ENCODE results near the gene ALG1.
"Not testable (repeated sequence)": the region's sequence is repeated elsewhere in the genome, so short reads cannot be mapped to it uniquely, and the experiment has no call there.

The ALG1 gene

DNA sequence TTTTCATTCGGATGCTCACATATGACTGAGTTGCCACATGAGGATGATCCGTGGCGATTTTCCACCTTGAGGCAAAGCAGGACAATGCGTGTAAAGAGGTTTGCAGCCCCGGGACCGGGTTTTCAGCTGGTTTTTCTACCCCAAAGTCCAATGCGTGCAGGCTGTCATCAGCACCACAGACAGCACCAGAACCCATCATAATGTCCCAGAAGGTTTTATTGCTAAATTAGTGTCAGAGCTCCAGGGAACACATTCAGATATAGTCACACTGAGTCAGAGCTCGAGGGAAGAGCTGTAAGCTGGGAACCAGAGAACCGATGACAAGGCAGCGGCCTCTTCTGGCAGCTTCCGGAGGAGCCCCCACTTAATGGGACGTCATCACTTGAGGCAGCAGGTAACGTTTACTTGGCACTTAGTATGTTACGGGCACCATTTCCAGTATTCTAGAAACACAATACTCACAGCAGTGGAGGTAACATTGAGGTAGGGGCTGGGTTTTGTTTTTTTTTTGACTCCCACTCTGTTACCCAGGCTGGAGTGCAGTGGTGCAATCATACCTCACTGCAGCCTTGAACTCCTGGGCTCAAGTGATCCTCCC, 29.0 kb upstream of the ALG1 start:
- Histone ChIP-seq H3K27ac (no peak overlapping the region), H3K4me3 (no peak overlapping the region)

DNA sequence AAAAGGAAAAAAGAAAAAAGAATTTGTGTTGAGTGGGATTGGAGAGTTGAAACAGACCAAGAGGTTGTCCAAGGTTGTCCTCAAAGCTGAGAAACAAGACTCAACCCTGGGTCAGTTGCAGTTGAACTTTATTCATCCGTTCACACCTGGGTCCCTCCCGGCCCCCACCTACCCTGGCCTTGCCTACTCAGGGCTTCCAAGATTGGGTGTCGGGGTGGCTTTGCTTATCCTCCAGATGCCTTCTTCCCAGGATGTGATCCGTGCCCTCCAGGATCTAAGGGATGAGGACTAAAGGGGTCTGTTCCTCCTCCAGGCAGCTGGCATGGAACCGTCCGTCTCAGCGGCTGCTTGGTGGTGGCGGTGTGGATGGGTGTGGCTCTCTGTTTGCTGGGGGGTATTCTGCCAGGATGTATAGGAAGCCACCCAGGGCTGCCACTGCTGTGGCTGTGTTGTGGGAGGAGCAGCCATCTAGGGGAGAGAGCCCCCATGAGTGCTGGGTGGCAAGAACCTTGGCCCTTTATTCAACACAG, 27.6 kb upstream of the ALG1 start:
- H3K27ac ChIP-seq: no peak overlapping the region

DNA sequence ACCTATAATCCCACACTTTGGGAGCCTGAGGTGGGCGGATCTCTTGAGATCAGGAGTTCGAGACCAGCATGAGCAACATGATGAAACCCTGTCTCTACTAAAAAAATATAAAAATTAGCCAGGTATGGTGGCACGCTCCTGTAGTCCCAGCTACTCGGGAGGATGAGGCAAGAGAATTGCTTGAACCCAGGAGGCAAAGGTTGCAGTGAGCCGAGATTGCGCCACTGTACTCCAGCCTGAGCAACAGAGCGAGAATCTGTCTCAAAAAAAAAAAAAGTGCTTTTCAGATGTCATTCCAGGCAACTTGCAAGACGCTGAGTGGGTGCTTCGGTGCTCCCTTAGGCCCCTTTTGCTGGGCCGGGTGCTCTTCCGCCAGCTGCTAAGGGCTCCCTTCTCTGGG, 27.1 kb upstream of the ALG1 start:
- not testable (repeated sequence) for H3K4me3 ChIP-seq, H3K27ac ChIP-seq

More for the DNA sequence above, 27.6 kb upstream of the ALG1 start:
- no peak overlapping the region for H3K4me3 ChIP-seq

DNA sequence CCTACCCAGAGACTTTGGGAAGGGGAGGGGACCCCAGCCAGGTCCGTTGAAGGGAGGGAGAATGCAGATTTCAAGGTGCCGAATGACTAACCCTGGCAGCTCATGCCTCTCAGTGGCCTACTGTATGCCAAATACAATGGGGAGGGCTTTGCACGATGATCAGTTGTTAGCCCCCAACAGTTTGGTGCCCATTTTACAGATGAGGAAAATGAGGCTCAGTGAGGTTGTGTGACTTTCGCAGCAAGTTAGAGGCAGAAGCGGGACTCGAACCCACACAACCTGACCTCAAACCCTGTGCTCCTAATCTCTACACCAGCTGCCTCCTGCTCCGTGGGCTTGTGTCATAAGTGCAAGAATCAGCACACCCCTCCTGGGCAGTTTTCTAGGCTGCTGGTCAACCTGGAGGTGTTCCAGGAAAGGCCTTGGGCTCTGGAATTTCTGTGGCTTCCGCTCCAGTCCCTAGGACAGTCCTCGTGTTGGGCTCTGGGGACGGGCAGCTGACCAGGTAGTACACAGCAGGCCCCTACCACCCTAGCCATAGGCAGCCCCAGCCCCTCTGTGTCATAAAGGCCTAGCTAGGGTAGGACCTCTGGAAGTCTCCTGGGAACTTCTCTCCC, 26.0 kb upstream of the ALG1 start:
- no peak overlapping the region for H3K4me3 ChIP-seq
- no peak overlapping the region for H3K27ac ChIP-seq

DNA sequence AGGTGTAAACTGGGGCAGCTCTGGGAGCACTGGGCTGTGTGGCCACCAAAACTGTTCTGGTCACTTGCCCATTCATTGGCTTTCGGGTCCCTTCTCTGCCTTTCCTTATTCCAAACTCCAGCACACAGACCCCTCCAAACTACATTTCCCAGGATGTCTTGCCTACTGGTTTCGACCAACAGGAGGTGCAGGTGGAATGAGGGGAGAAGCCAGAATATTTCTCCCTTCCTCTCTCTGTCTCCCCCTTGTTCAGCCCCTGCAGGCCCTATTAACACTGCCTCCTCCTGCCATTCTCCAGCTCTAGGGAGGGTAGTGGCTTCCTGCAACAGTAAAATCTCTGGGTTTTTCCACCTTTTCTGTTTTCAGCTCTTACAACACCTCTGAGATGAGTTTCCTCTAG, 24.7 kb upstream of the ALG1 start:
- Histone ChIP-seq H3K4me3 (no peak overlapping the region), H3K27ac (no peak overlapping the region)

DNA sequence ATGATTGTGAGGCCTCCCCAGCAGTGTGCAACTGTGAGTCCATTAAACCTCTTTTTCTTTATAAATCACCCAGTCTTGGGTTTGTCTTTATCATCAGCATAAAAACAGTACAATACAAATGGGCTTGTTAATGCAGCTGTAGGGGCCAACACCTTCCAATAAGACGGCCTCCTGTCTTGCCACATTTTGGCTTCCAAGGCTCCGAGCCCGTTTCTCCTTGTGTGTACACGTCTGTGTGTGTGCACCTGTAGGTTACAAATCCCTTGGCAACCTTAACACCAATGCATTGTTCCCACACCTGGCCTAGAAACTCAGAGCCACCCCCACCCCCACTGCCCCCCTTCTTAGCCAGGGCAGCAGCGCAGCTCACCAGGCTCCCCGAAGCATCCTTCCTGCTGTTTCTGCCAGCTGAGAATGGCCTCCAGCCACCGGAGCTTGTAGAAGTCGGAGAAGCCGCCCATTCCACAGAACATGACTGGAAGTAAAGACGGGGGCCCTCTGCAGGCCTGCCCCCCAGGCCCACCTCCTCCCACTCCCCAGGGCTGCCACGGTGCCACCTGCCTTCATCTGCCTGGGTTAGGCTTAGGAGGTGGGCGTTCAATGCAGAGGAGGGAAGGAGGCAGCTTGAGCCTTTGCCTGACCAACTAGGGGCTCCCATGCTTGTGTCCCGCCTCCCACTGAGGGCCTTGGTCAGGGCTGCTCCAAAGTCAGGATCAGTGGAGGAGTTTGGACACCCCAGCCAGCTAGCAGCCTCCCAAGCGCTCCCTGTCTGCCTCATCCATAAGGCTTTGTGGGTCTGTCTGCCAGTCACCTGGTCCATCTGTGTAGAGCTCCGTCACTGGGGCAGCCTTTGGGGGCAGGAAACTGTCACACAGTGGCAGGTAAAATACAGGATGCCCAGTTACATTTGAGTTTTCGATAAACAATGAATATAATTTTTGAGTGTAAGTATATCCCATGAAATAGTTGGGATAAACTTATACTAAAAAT, 16.5 kb upstream of the ALG1 start:
- H3K4me3 ChIP-seq: no peak overlapping the region
- H3K27ac ChIP-seq: no peak overlapping the region

DNA sequence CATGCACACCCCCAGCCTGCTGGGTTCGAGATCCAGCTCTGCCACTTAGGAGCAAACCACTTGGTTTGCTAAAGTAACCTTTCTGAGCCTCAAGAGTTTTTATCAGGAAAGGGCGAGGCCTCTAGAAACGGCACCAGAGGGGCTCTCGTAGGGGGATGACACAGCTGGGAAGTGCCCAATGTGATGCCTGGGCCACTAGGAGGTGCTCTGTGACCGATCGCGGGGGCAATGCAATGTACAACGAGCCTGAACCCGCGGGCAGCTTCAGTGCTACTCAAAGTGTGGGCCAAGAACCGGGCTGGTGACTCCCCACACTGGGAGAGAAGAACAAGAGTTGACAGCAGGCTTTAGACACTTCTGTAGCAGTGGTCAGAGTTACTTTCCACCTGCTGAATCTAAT, 15.3 kb upstream of the ALG1 start:
- Histone ChIP-seq H3K27ac (no peak overlapping the region), H3K4me3 (no peak overlapping the region)

DNA sequence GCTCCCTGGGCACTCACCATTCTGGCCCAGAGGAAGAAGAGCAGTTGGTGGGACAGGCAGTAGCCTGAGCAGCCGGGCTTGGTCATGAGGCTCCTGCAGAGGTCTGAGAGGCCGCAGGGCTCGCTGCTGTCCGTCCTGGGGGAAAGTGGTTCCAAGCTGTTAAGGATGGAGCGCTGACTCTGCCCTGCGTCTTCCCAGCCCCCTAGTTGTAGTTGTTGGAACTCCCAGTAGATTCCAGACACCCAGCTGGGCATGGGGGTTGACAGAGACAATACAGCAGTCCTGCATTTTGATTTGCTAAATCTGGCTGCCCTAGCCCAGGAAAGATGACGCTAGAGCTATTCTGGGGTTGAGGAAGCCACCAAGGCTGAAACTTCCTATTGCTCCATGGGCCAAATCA, 13.2 kb upstream of the ALG1 start:
- H3K27ac ChIP-seq: no peak overlapping the region
- no peak overlapping the region for H3K4me3 ChIP-seq

DNA sequence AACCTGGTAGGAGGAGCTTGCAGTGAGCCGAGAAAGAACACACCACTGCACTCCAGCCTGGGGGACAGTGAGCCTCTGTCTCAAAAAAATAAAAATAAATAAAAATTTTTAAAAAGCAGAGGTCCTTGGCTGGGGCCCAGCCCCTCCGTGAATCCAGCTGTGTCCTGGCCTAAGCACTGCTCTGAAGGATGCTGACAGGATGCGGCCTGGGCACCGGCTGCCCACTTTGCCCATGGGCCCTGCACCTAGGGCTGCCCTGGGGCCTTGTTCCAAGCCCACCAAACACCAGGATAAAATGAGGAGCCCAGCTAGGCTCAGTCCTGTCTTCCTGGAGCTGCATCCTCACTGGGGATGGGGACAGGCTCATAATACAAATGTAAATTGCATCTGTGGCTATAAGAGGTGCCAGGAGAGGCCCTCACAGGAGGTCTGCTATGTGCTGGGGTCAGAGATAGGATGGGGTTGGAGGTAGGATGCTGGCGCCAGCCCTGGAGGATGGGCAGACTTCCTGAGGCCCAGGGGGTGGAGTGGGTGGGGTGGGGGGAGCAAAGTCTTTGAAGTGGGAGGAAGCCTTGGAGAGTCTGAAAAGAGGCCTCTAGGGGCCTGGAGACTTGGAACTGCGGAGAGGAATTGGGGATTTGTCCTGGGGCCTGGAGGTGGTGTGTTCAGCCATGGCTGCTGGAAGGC, 12.1 kb upstream of the ALG1 start:
- Histone ChIP-seq H3K27ac (no peak overlapping the region), H3K4me3 (no peak overlapping the region)

DNA sequence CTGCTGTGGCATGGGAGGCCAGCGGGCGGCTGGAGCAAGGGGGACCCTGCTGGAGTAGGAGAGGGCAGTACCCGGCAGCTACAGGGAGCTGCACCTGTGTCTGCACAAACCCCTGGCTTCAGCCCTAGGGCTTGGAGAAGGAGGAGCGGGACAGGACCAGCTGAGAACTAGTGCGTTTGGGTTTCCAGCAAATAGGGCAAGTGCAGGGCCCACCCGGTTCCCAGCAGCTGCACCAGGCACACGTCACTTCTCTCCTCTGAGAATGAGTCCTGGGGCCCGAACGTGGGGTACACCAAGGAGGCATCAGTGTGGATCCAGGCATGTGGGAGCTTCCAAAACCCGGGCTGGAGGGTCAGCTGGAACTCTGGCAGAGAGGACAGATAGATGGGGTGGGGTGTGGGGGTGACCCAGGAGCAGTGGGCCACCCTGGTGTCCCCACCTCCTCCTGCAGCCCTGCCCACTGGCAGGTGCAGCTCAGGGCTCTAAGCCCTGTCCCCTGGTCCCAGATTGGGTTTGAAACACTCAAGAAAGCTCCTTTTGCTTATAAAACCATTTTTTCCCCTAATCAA, 11.5 kb upstream of the ALG1 start:
- H3K27ac ChIP-seq: no peak overlapping the region
- H3K4me3 ChIP-seq: no peak overlapping the region

DNA sequence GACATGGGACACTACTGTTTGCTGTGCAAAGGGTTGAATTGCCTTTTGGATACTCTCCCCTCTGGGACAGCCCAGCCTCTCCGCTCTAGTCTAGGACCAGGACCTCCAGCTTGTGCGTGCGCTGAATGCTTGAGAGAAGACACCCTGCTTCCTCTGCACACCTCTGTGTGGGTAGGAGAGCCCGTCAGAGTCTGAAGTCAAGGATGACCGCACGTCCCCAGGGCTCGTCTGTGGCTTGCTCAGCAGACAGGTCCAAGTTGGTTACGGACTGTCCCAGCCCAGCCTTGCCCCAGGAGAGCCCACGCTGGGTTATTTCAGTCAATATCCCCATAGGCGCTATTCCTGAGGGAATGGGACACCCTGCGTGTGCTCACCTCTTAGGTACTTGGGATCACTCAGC, 9.6 kb upstream of the ALG1 start:
- H3K27ac ChIP-seq: no peak overlapping the region
- no peak overlapping the region for H3K4me3 ChIP-seq

DNA sequence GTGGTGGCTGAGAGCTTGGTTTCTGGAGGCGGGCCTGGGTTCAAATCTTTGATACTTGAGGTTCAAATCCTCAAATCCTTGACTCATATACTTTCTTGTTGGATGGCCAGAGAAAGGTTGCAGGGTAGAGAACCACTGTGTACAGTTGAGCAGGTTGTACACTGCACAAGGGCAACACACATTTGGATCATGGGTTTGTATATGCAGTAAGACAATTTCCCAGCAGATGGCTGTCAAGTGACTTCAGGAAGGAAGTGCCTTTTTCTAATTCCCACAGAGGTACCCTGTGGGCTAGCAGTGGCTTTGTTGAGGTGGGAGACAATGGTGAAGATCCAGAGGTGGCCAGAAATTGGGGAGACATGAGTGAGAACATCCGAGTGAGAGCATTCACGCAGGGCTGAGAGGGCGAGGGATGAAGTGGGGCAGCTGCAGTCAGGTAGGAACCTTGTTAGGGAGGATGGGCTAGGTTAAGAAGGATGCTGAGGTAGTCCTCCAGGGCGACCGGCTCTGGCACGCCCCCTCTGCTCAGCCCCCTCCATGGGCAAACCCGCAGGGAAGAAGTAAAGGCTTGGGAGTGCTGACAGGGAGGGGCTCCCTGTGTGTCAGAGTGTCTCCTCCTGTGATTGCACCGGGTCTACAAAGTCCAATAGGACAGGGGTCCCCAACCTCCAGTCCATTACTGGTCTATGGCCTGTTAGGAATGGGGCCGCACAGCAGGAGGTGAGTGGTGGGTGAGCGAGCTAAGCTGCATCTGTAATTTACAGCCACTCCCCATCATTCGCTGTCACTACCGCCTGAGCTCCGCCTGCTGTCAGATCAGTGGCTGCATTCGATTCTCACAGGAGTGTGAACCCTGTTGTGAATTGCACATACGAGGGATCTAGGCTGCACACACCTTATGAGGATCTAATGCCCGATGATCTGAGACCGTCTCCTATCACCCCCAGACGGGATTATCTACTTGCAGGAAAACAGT, 8.6 kb upstream of the ALG1 start:
- Histone ChIP-seq H3K27ac (no peak overlapping the region), H3K4me3 (no peak overlapping the region)

DNA sequence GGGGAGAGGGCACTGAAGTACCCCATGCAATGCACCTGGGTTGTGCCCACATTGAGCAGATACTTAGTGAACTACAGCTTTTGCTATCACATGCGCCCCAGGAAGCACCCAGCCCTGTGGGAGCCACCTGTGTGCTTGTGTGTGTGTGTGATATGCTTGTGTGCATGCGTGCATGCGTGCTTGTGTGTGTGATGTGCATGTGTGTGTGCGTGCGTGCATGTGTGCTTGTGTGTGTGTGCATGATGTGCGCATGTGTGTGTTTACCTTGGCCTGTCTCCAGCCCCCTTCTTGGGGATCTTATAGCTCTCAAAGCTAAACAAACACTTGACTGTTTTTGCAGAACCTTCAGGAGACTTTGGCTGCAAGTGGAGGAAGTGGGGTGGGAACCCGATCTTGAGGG, 6.7 kb upstream of the ALG1 start:
- Histone ChIP-seq H3K4me3 (no peak overlapping the region), H3K27ac (no peak overlapping the region)

DNA sequence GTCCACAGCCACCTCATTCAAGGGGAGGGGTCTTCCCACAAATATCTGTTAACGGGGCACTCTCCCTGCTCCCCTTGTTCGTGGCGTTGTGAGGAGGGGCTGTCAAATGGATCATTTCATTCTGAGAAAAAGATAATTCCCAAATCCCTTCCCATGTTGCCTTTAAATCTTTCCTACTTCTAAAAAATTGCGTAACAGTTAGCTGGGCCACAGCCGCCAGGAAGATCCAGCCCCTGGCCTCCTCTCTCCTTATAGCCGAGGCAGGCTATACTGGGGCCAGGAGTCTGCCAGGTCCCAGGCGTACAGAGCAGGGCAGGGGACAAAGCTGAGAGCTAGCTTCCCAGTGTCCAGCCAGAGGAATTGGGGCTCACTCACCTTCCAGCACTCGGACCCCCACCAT, 6.3 kb upstream of the ALG1 start:
- Histone ChIP-seq H3K4me3 (no peak overlapping the region), H3K27ac (no peak overlapping the region)

DNA sequence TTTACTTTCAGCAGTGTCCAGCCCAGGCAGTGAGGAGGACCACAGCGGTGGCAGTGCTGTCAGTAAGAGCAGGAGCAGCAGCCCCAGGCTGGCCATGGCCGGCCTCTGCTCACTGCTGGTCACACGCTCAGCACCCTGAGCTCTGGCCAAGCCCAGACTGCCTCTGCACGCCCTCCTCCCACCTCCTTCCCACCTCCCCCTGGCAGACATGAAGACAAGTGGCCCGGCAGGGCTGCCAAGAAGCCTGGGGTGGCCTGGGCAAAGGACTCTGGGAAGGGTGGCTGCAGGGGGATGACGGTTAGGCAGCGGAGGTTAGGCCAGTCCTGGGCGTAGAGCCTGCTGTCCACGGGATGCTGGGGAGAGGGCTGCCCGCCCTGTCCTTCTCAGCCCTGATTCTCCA, 5.8 kb upstream of the ALG1 start, which contains the start of gene C16orf89:
Gene C16orf89, minus strand, starts transcription at position 144 of the 400 bp plus-strand sequence. Its CDS starts 48 bp downstream, at position 96.
- Histone ChIP-seq H3K27ac (no peak within 1 kb of the TSS), H3K4me3 (no peak within 1 kb of the TSS)

DNA sequence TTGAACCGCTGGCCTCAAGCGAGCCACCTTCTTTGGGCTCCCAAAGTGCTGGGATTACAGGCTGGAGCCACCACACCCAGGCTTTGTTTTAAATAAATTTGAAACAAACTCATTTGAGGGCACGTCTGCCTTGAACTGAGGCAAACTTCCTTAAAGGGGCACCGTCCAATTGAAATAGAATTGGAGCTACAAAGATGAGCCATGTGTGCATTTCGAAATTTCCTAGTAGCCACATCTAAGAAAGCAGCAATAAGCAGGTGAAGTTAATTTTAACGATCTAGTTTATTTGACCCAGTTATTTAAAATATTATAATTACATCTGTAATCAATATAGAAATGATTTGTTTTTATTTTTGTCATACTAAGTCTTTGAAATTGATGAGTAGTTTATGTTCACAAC, 5.1 kb upstream of the ALG1 start:
- Histone ChIP-seq H3K27ac (no peak overlapping the region), H3K4me3 (no peak overlapping the region)

DNA sequence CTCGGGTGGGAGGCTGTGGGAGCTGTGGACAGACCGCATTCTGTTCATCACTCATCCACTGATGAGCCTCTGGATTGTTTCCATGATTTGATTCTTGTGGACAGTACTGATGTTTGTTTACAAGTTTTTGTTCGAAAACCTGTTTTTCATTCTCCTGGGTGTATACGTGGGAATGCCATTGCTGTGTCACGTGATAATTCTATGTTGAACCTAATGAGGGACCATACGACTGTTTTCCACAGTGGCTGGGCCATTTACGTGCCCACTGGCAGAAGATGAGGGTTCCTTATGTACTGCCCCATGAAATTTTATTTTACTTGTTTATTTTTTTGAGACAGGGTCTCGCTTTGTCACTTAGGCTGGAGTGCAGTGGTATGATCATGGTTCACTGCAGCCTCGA, 2.6 kb upstream of the ALG1 start:
- Histone ChIP-seq H3K4me3 (no peak overlapping the region), H3K27ac (no peak overlapping the region)

DNA sequence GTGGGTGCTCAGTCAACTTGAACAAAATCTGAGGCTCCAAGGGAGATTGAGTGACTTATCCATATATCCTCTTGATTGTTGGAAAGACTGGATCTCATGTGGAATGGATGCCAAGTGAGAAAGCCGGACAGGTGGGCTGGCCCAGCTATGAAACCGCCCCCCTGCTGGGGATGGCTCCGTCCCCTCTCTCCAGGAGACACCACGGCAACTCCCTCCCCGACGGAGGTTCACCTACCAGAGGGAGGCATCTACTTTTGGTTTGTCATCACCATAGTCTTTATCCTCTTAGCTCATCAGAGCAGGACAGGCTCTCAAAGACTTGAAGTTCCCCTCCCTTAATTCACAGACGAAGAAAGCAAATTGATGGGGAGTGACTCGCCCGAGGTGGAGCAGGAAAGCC, 1.8 kb upstream of the ALG1 start:
- Histone ChIP-seq H3K4me3 (no peak overlapping the region), H3K27ac (no peak overlapping the region)

All from skin epidermis (tissue), 12 donors.